ENCODE results near the gene CMPK2.

DNA sequence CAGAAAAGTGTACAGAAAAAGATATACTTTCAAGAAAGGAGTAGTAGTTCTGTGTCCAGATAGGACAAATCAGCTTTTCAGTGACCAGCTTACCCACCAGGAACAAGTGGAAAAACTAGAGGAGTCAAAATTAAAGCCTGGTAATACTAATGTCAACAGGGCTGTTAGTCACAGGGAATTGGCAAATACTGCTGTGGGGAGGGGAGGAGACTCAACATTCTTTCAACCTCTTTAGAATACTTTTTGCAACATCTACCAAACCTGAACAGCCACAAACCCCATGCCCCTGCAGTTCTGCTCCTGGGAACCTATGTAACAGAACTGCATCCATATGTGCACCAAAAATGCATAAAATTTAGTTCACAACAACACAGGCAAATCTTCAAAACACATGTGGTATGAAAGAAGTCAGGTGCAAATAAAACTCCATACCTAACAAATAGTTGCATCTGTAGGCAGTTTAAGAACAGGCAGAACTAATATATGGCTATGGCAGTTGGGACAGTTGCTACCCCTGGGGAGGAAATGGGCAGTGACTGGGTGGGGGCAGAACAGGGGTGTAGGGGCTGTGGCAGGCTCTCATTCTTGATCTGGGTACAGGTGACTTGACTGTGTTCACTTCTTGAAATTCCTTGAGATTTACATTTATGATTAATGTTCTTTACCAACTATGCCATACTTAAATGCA is 9.7 kb downstream of the CMPK2 start:
- TF ChIP-seq OVOL3 (tag by site-specific recombination; IDR thresholded peaks at IDR 0.05) = no peak
- no peak for TF ChIP-seq YY1 (tag by site-specific recombination; IDR thresholded peaks at IDR 0.05)
- no peak for TF ChIP-seq KLF16 (tag by site-specific recombination; IDR thresholded peaks at IDR 0.05)
- no peak for TF ChIP-seq GLI4 (tag by site-specific recombination; IDR thresholded peaks at IDR 0.05)
- TF ChIP-seq, protein P1, sequence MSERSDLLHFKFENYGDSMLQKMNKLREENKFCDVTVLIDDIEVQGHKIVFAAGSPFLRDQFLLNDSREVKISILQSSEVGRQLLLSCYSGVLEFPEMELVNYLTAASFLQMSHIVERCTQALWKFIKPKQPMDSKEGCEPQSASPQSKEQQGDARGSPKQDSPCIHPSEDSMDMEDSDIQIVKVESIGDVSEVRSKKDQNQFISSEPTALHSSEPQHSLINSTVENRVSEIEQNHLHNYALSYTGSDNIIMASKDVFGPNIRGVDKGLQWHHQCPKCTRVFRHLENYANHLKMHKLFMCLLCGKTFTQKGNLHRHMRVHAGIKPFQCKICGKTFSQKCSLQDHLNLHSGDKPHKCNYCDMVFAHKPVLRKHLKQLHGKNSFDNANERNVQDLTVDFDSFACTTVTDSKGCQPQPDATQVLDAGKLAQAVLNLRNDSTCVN (tag by site-specific recombination; optimal IDR thresholded peaks at IDR 0.05) = no peak
- TF ChIP-seq, protein P2, sequence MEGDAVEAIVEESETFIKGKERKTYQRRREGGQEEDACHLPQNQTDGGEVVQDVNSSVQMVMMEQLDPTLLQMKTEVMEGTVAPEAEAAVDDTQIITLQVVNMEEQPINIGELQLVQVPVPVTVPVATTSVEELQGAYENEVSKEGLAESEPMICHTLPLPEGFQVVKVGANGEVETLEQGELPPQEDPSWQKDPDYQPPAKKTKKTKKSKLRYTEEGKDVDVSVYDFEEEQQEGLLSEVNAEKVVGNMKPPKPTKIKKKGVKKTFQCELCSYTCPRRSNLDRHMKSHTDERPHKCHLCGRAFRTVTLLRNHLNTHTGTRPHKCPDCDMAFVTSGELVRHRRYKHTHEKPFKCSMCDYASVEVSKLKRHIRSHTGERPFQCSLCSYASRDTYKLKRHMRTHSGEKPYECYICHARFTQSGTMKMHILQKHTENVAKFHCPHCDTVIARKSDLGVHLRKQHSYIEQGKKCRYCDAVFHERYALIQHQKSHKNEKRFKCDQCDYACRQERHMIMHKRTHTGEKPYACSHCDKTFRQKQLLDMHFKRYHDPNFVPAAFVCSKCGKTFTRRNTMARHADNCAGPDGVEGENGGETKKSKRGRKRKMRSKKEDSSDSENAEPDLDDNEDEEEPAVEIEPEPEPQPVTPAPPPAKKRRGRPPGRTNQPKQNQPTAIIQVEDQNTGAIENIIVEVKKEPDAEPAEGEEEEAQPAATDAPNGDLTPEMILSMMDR (tag by site-specific recombination; IDR thresholded peaks at IDR 0.05) = no peak
- TF ChIP-seq ZNF416 (tag by site-specific recombination; IDR thresholded peaks at IDR 0.05) = no peak
- TF ChIP-seq ZFP37 (tag by site-specific recombination; IDR thresholded peaks at IDR 0.05) = no peak
- TF ChIP-seq ZNF37A (tag by site-specific recombination; IDR thresholded peaks at IDR 0.05) = no peak
- no peak for TF ChIP-seq ZNF138 (tag by site-specific recombination; IDR thresholded peaks at IDR 0.05; ENCODE audit: borderline replicate concordance)

All from HEK293 (cell line).